ENCODE results near the gene ASGR2.
"Not testable (repeated sequence)": the region's sequence is repeated elsewhere in the genome, so short reads cannot be mapped to it uniquely, and the experiment has no call there.

ASGR2 gene

GRCh38 chr17:7123844-7124243 lies 9.2 kb upstream of the ASGR2 start:
- Histone ChIP-seq H3K9ac (ENCODE audit: low read depth, low read length) (no peak overlapping the region), H3K27ac (ENCODE audit: low read depth, low read length) (no peak overlapping the region), H3K4me1 (ENCODE audit: control insufficient read depth, insufficient read depth, low read length) (no peaks in the 10 kb centered on the region), H3K9me3 (ENCODE audit: control insufficient read depth, insufficient read depth, low read length) (no peaks in the 10 kb centered on the region), H3K36me3 (ENCODE audit: control insufficient read depth, insufficient read depth, low read length) (no peaks in the 10 kb centered on the region), H3K4me3 (ENCODE audit: low read depth, low read length) (no peak overlapping the region), H3K27me3 (ENCODE audit: control insufficient read depth, insufficient read depth, low read length) (no peaks in the 10 kb centered on the region)

- Histone ChIP-seq H3K36me3 (ENCODE audit: control insufficient read depth, insufficient read depth, low read length) (no peaks in the 10 kb centered on the region), H3K27me3 (ENCODE audit: control insufficient read depth, insufficient read depth, low read length) (no peaks in the 10 kb centered on the region), H3K4me3 (ENCODE audit: low read depth, low read length) (no peak overlapping the region), H3K27ac (ENCODE audit: low read depth, low read length) (no peak overlapping the region), H3K9ac (ENCODE audit: low read depth, low read length) (no peak overlapping the region), H3K9me3 (ENCODE audit: control insufficient read depth, insufficient read depth, low read length) (no peaks in the 10 kb centered on the region), H3K4me1 (ENCODE audit: control insufficient read depth, insufficient read depth, low read length) (no peaks in the 10 kb centered on the region)
Measured at GRCh38 chr17:7122381-7122780, 7.8 kb upstream of the ASGR2 start.

GRCh38 chr17:7120635-7121034 lies 6.0 kb upstream of the ASGR2 start:
- H3K27me3 ChIP-seq (ENCODE audit: control insufficient read depth, insufficient read depth, low read length); H3K36me3 ChIP-seq (ENCODE audit: control insufficient read depth, insufficient read depth, low read length); H3K27ac ChIP-seq (ENCODE audit: low read depth, low read length): not testable (repeated sequence)

DNA sequence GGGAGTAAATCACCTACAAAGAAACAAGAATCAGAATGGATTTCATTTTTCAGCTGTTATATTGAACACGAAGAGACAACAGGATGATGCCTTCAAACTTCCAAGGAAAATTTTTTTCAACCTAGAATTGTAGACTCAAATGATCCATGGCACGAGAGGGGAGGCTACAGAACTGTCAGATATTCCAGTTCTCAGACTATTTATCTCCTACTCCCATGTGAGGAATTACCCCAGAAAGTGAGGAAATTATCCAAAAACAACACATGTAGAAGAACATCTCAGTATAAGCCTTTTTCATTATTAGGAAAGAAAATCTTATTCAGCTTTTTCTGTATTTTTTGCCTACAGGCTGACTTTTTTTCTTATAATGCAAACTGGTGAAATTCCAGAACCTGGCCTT lies 5.5 kb upstream of the ASGR2 start:
- H3K27ac ChIP-seq (ENCODE audit: low read depth, low read length): no peak overlapping the region
- no peak overlapping the region for H3K9ac ChIP-seq (ENCODE audit: low read depth, low read length)
- no peaks in the 10 kb centered on the region for H3K9me3 ChIP-seq (ENCODE audit: control insufficient read depth, insufficient read depth, low read length)
- no peak overlapping the region for H3K4me3 ChIP-seq (ENCODE audit: low read depth, low read length)
- no peaks in the 10 kb centered on the region for H3K36me3 ChIP-seq (ENCODE audit: control insufficient read depth, insufficient read depth, low read length)
- no peaks in the 10 kb centered on the region for H3K27me3 ChIP-seq (ENCODE audit: control insufficient read depth, insufficient read depth, low read length)
- H3K4me1 ChIP-seq (ENCODE audit: control insufficient read depth, insufficient read depth, low read length): no peaks in the 10 kb centered on the region

More at GRCh38 chr17:7120635-7121034, 6.0 kb upstream of the ASGR2 start:
- not testable (repeated sequence) for H3K9me3 ChIP-seq (ENCODE audit: control insufficient read depth, insufficient read depth, low read length); H3K9ac ChIP-seq (ENCODE audit: low read depth, low read length); H3K4me3 ChIP-seq (ENCODE audit: low read depth, low read length); H3K4me1 ChIP-seq (ENCODE audit: control insufficient read depth, insufficient read depth, low read length)

DNA sequence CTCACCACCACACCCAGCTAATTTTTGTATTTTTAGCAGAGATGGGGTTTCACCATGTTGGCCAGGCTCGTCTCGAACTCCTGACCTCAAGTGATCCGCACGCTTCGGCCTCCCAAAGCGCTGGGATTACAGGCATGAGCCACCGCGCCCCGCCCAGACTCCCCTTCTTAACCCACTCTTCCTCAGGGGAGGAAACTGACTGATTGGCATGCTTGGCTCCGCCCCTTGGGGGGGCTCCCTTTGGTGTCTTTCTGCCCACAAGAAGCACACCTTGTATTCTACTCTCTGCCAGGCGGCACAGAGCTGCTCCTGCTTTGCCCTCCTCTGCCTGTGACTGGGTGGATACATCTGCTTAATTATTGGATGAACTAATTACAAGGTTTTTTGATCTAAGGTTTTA lies 4.7 kb upstream of the ASGR2 start:
- no peak overlapping the region for H3K9ac ChIP-seq (ENCODE audit: low read depth, low read length)
- H3K27me3 ChIP-seq (ENCODE audit: control insufficient read depth, insufficient read depth, low read length): no peaks in the 10 kb centered on the region
- H3K36me3 ChIP-seq (ENCODE audit: control insufficient read depth, insufficient read depth, low read length): no peaks in the 10 kb centered on the region
- H3K4me1 ChIP-seq (ENCODE audit: control insufficient read depth, insufficient read depth, low read length): no peaks in the 10 kb centered on the region
- no peak overlapping the region for H3K4me3 ChIP-seq (ENCODE audit: low read depth, low read length)
- no peaks in the 10 kb centered on the region for H3K9me3 ChIP-seq (ENCODE audit: control insufficient read depth, insufficient read depth, low read length)
- no peak overlapping the region for H3K27ac ChIP-seq (ENCODE audit: low read depth, low read length)

DNA sequence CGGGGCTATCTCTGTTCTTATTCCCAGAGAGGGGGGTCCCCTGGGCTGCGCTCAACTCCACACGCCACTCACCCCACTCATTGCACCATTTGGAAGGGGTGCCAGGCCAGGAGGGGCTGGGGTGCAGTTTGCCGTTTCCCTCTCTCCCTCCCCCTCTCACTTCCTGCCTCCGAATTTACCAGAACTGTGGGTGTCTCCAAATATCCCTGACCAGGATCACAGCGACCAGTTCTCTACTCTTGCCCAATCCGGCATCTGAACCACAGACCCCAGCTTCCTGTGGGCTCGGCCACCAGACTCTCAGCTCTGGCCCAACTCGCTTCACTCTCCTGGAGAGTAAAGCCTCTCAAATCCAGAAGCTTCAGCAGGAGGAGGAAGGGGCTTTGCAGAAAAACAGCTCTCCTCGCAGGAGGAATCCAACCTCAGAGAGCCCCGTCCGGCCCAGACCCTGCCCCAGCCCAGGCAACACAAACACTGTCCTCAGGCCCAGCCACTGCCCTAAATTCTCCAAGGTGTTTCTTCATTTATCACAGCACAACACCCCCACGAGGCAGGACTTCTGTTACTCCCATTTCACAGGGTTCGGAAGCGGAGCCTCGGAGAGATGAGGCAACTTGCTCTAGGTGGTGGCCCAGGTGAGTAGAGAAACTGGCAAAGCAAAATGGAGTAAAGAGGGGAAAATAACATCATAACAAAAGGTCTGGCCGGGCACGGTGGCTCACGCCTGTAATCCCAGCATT lies 423 bp upstream of the ASGR2 start:
- H3K36me3 ChIP-seq (ENCODE audit: control insufficient read depth, insufficient read depth, low read length): no peaks in the 10 kb centered on the region
- H3K27ac ChIP-seq (ENCODE audit: low read depth, low read length): peak overlapping the region; percentile 47
- H3K4me1 ChIP-seq (ENCODE audit: control insufficient read depth, insufficient read depth, low read length): no peaks in the 10 kb centered on the region
- no peak overlapping the region for H3K4me3 ChIP-seq (ENCODE audit: low read depth, low read length)
- no peaks in the 10 kb centered on the region for H3K27me3 ChIP-seq (ENCODE audit: control insufficient read depth, insufficient read depth, low read length)
- H3K9ac ChIP-seq (ENCODE audit: low read depth, low read length): no peak overlapping the region
- no peaks in the 10 kb centered on the region for H3K9me3 ChIP-seq (ENCODE audit: control insufficient read depth, insufficient read depth, low read length)

- H3K27me3 ChIP-seq (ENCODE audit: control insufficient read depth, insufficient read depth, low read length): no peaks in the 10 kb centered on the region
- H3K27ac ChIP-seq (ENCODE audit: low read depth, low read length): no peak overlapping the region
- no peaks in the 10 kb centered on the region for H3K9me3 ChIP-seq (ENCODE audit: control insufficient read depth, insufficient read depth, low read length)
- no peak overlapping the region for H3K9ac ChIP-seq (ENCODE audit: low read depth, low read length)
- H3K4me3 ChIP-seq (ENCODE audit: low read depth, low read length): no peak overlapping the region
- H3K4me1 ChIP-seq (ENCODE audit: control insufficient read depth, insufficient read depth, low read length): no peaks in the 10 kb centered on the region
- no peaks in the 10 kb centered on the region for H3K36me3 ChIP-seq (ENCODE audit: control insufficient read depth, insufficient read depth, low read length)
Measured at GRCh38 chr17:7113273-7114071, 1.1 kb downstream of the ASGR2 start.

- Histone ChIP-seq H3K27ac (ENCODE audit: low read depth, low read length) (no peak overlapping the region), H3K27me3 (ENCODE audit: control insufficient read depth, insufficient read depth, low read length) (no peaks in the 10 kb centered on the region), H3K4me3 (ENCODE audit: low read depth, low read length) (no peak overlapping the region), H3K36me3 (ENCODE audit: control insufficient read depth, insufficient read depth, low read length) (no peaks in the 10 kb centered on the region), H3K4me1 (ENCODE audit: control insufficient read depth, insufficient read depth, low read length) (no peaks in the 10 kb centered on the region), H3K9me3 (ENCODE audit: control insufficient read depth, insufficient read depth, low read length) (no peaks in the 10 kb centered on the region), H3K9ac (ENCODE audit: low read depth, low read length) (no peak overlapping the region)
Measured at GRCh38 chr17:7112510-7113108, 2.0 kb downstream of the ASGR2 start.

GRCh38 chr17:7111784-7112509 lies 2.7 kb downstream of the ASGR2 start:
- H3K27me3 ChIP-seq (ENCODE audit: control insufficient read depth, insufficient read depth, low read length): no peaks in the 10 kb centered on the region

GRCh38 chr17:7110617-7111306 lies 3.9 kb downstream of the ASGR2 start:
- no peak overlapping the region for H3K9ac ChIP-seq (ENCODE audit: low read depth, low read length)
- no peak overlapping the region for H3K4me3 ChIP-seq (ENCODE audit: low read depth, low read length)
- H3K27me3 ChIP-seq (ENCODE audit: control insufficient read depth, insufficient read depth, low read length): no peaks in the 10 kb centered on the region
- no peak overlapping the region for H3K27ac ChIP-seq (ENCODE audit: low read depth, low read length)
- no peaks in the 10 kb centered on the region for H3K4me1 ChIP-seq (ENCODE audit: control insufficient read depth, insufficient read depth, low read length)
- H3K9me3 ChIP-seq (ENCODE audit: control insufficient read depth, insufficient read depth, low read length): no peaks in the 10 kb centered on the region
- no peaks in the 10 kb centered on the region for H3K36me3 ChIP-seq (ENCODE audit: control insufficient read depth, insufficient read depth, low read length)

More at GRCh38 chr17:7111784-7112509, 2.7 kb downstream of the ASGR2 start:
- no peaks in the 10 kb centered on the region for H3K4me1 ChIP-seq (ENCODE audit: control insufficient read depth, insufficient read depth, low read length)
- H3K9ac ChIP-seq (ENCODE audit: low read depth, low read length): no peak overlapping the region
- H3K4me3 ChIP-seq (ENCODE audit: low read depth, low read length): no peak overlapping the region
- no peaks in the 10 kb centered on the region for H3K9me3 ChIP-seq (ENCODE audit: control insufficient read depth, insufficient read depth, low read length)
- no peak overlapping the region for H3K27ac ChIP-seq (ENCODE audit: low read depth, low read length)
- H3K36me3 ChIP-seq (ENCODE audit: control insufficient read depth, insufficient read depth, low read length): no peaks in the 10 kb centered on the region

All from HUES48 (cell line).